SK-N-SH (cell line): ENCODE results near the gene MXI1.

Experiments
- EP300 ChIP-seq, 2 experiments: IDR thresholded peaks; 2 replicates each; pipeline versions ENCODE4 v1.4.0 to v1.6.1; 2012; ENCODE audit warnings: borderline replicate concordance in 1 of 2, low read depth in 1 of 2, low read length in 1 of 2
- EZH2phosphoT487 ChIP-seq: fragments of 200-600 bp; sonication (generic); IDR thresholded peaks from 2 replicates; pipeline ENCODE4 v1.6.1; 2017; ENCODE audit warnings: low read depth, mixed run types, mild to moderate bottlenecking, antibody characterized with exemption, moderate library complexity, borderline replicate concordance
- FOSL2 ChIP-seq: IDR thresholded peaks from 2 replicates; pipeline ENCODE4 v1.4.0; 2012; ENCODE audit warnings: low read depth, mild to moderate bottlenecking, moderate library complexity, borderline replicate concordance
- FOXM1 ChIP-seq: IDR thresholded peaks from 2 replicates; pipeline ENCODE4 v1.4.0; 2012; ENCODE audit warnings: low read depth, mild to moderate bottlenecking
- JUND ChIP-seq: IDR thresholded peaks from 2 replicates; pipeline ENCODE4 v1.4.0; 2012
- MEF2A ChIP-seq: IDR thresholded peaks from 2 replicates; pipeline ENCODE4 v1.4.0; 2012; ENCODE audit warnings: low read depth, borderline replicate concordance
- MXI1 ChIP-seq: IDR thresholded peaks from 2 replicates; pipeline ENCODE4 v1.6.1; 2012; ENCODE audit warnings: mild to moderate bottlenecking, low read depth, low read length, improper control_type of control experiment
- NFIC ChIP-seq: IDR thresholded peaks from 2 replicates; pipeline ENCODE4 v1.4.0; 2012; ENCODE audit warnings: borderline replicate concordance
- REST ChIP-seq: IDR thresholded peaks from 2 replicates; pipeline ENCODE4 v1.6.1; 2012; ENCODE audit warnings: mild to moderate bottlenecking, low read depth, low read length, moderate library complexity
- TCF12 ChIP-seq: IDR thresholded peaks from 2 replicates; pipeline ENCODE4 v1.4.0; 2012
- USF2 ChIP-seq: fragments of 150-350 bp; IDR thresholded peaks from 2 replicates; pipeline ENCODE4 v1.6.1; 2017; ENCODE audit warnings: antibody characterized with exemption, low read length, low read depth, borderline replicate concordance
- YY1 ChIP-seq: IDR thresholded peaks from 2 replicates; pipeline ENCODE4 v1.4.0; 2012; ENCODE audit warnings: low read depth, mild to moderate bottlenecking
- TF ChIP-seq, protein P1 (sequence below): IDR thresholded peaks from 2 replicates; pipeline ENCODE4 v1.4.0; 2012; ENCODE audit warnings: low read depth
- TF ChIP-seq, protein P2 (sequence below): fragments of 200-600 bp; sonication (generic); IDR thresholded peaks from 2 replicates; pipeline ENCODE4 v1.6.1; 2017; ENCODE audit warnings: antibody characterized with exemption, mild to moderate bottlenecking, moderate library complexity

DNA sequence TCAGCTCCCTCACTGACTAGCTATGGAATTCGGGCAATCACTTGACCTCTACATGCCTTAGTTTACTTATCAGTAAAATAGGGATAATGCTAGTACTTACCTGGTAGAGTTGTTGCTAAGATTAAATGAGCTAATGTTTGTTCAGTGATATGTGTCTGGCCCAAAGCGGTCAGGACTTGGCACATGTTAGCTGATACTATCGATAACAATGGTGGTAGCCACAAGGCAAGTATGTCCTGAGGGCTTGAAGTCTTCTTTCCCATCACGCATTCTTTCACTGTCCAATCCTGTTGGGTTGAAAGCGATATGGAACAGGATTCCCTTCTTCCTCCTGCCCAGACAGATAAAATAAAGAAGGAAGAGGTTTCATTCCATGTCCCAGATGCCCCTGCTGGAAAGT lies 25.5 kb upstream of the MXI1 start:
- TF ChIP-seq, protein P1, sequence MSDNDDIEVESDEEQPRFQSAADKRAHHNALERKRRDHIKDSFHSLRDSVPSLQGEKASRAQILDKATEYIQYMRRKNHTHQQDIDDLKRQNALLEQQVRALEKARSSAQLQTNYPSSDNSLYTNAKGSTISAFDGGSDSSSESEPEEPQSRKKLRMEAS: no peak
- TF ChIP-seq JUND (no peak), EP300 (IDR thresholded peaks at IDR 0.05; ENCODE audit: borderline replicate concordance in 1 of 2, low read depth in 1 of 2, low read length in 1 of 2) (no peak), FOXM1 (no peak), EZH2phosphoT487 (no peak), MXI1 (no peak), FOSL2 (no peak), NFIC (no peak), YY1 (no peak), USF2 (no peak), TCF12 (no peak), MEF2A (no peak), REST (no peak)
- TF ChIP-seq, protein P2, sequence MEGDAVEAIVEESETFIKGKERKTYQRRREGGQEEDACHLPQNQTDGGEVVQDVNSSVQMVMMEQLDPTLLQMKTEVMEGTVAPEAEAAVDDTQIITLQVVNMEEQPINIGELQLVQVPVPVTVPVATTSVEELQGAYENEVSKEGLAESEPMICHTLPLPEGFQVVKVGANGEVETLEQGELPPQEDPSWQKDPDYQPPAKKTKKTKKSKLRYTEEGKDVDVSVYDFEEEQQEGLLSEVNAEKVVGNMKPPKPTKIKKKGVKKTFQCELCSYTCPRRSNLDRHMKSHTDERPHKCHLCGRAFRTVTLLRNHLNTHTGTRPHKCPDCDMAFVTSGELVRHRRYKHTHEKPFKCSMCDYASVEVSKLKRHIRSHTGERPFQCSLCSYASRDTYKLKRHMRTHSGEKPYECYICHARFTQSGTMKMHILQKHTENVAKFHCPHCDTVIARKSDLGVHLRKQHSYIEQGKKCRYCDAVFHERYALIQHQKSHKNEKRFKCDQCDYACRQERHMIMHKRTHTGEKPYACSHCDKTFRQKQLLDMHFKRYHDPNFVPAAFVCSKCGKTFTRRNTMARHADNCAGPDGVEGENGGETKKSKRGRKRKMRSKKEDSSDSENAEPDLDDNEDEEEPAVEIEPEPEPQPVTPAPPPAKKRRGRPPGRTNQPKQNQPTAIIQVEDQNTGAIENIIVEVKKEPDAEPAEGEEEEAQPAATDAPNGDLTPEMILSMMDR: no peak
